Neural progenitor cell (in vitro differentiated cells): ENCODE data around the gene MACROD2.

Source experiments
- CTCF ChIP-seq: fragments of 200-600 bp; sonication (generic); IDR thresholded peaks from 2 replicates; pipeline ENCODE4 v1.5.1; 2017; ENCODE audit warnings: antibody characterized with exemption, mild to moderate bottlenecking
- EZH2 ChIP-seq: fragments of 200-600 bp; sonication (generic); IDR thresholded peaks from 2 replicates; pipeline ENCODE4 v1.6.1; 2017; ENCODE audit warnings: antibody characterized with exemption, mild to moderate bottlenecking, moderate library complexity

- no peak for TF ChIP-seq CTCF
- no peak for TF ChIP-seq EZH2
Observed at GRCh38 chr20:15656124-15656523, 1660.8 kb downstream of the MACROD2 start.
